Esophagus muscularis mucosa (tissue), 4 donors: ENCODE data around the gene SLC12A6.

Experiments
- CTCF ChIP-seq, 3 experiments: fragments of 200-600 bp in 2 of 3; fragments of 450-650 bp in 1 of 3; sonication (generic) in 2 of 3; IDR thresholded peaks; one replicate each; pipeline ENCODE4 v1.5.1; 2017 to 2019; ENCODE audit warnings: antibody characterized with exemption in 3 of 3, mild to moderate bottlenecking in 2 of 3, moderate library complexity in 1 of 3
- EP300 ChIP-seq: sonication (generic); formaldehyde crosslinking; IDR thresholded peaks from one replicate; pipeline ENCODE4 v1.6.1; 2017; ENCODE audit warnings: antibody characterized with exemption
- POLR2A ChIP-seq: fragments of 450-650 bp; IDR thresholded peaks from one replicate; pipeline ENCODE4 v1.6.1; 2017; ENCODE audit warnings: antibody characterized with exemption, moderate library complexity, mild to moderate bottlenecking, low read depth
- POLR2AphosphoS5 ChIP-seq, 2 donors: sonication (generic); formaldehyde crosslinking; IDR thresholded peaks; one replicate each; pipeline ENCODE4 v1.6.1; 2017; ENCODE audit warnings: antibody characterized with exemption in 2 of 2

- TF ChIP-seq CTCF (IDR thresholded peaks at IDR 0.05): no peak
- TF ChIP-seq POLR2A: no peak
- TF ChIP-seq EP300: no peak
- no peak for TF ChIP-seq POLR2AphosphoS5 (IDR thresholded peaks at IDR 0.05)
Measured at GRCh38 chr15:34188711-34189110, 148.9 kb downstream of the SLC12A6 start.
